Measurements from ENCODE around the gene GABRB3.
"Not testable (repeated sequence)": the region's sequence is repeated elsewhere in the genome, so short reads cannot be mapped to it uniquely, and the experiment has no call there.

Gene GABRB3

DNA sequence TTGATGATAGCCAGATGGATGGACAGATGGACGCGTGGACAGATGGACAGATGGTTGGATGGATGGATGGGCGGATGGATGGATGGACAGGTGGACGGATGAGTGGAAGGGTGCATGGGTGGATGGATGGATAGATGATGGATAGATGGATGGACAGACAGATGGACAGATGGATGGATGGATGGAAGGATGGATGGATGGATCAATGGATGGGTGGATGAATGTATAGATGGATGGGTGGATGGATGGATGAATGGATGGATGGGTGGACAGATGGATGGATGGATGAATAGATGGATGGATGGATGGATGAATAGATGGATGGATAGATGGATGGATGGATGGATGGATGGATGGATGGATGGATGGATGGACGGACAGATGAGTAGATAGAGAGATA is 40.9 kb downstream of the GABRB3 start:
- no peak for DNase-seq

DNA sequence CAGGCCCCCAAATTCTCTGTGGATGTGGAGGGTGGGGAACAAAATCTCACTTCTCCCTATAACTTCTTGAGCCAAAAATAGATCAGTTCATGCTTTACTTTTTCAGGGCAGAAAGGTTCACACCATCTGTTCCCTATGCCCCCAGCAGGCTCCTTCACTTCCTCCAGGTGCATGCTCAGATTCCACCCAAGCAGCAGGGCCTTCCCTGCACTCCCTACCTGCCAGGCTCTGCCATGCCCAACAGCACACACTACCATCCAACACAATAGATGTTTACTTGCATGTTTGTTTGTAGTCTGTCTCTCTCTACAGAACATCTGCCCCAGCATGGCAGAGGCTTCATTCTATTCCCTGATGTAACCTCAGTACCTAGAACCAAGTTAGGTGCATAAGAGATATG is 43.3 kb downstream of the GABRB3 start:
- DNase-seq: no peak

DNA sequence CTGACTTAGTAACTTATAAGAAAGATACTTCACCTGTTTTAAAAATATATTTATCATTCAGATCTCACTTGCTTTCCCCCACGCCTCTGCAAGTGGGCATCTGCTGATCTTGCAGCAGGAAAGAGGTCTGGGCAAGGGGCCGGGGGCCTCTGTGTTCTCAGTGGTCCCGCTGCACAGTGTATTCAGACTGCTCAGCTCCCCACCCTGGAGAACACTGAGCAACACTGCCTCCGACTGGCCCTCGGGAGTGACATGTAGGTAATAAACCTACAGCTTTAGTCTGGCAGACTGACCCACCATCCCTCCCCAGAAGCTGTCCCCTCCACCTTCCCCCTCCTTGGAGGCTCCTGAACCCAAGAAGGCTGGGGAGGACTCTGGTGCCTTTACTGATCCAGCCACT is 43.8 kb downstream of the GABRB3 start:
- no peak for DNase-seq

DNA sequence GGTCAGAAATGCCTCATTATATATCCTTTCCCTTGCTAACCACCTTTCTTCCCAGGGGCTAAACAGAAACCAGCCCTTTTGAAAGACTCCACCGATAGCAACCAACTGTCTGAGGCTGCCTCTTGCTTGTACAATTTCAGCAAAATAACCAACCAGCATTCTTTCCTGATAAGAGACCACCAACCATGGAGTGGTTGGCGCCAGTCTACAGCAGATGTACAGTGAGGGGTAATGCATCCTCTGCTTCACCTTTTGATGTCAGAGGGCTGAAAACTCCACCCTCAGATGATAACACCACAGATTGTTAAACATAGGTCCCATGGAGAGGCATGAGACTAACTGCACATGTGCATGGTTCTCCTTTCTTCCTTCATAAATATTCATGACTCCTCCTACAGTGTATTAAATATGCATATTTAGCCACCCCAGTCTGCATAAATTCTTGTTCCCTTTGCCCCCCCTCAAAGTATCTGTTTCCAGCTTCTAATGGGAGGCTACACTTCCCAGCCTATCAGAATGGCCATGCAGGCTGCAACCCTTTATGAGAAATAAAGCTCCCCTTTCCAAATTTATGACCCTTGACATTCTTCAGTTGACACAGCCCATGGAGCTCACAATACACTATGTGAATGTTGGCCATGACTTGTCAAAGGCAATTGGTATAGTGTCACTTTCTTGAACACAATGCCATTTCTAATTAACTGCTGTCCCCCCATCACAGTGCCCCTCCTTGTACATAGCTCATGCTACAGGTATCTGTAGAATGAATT is 48.3 kb downstream of the GABRB3 start:
- DNase-seq: no peak

DNA sequence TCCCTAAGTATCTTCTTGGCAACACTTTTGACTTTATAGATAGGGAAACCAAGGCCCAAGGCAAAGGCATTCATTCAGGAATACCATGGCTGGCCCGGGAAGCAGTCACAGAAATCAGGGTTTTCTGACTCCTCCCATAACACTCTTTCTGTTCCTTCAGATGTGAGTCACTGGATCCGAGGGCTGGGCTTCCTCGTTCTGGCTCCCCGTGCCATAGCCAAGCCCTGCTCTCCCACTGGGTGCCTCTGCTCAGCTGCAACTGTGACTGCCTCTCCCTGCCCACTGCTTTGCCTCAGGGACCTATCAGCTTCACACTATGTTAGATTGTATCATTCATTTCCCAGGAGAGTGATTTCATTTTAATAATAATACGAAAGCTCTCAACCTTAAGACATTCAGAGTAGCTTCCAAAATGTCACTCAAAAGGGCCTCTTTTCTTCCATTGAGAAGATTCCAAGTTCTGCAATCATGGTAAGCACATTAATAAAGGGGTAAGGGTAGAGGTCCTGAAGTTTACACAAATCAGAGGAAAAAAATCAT is 50.2 kb downstream of the GABRB3 start:
- no peak for DNase-seq

DNA sequence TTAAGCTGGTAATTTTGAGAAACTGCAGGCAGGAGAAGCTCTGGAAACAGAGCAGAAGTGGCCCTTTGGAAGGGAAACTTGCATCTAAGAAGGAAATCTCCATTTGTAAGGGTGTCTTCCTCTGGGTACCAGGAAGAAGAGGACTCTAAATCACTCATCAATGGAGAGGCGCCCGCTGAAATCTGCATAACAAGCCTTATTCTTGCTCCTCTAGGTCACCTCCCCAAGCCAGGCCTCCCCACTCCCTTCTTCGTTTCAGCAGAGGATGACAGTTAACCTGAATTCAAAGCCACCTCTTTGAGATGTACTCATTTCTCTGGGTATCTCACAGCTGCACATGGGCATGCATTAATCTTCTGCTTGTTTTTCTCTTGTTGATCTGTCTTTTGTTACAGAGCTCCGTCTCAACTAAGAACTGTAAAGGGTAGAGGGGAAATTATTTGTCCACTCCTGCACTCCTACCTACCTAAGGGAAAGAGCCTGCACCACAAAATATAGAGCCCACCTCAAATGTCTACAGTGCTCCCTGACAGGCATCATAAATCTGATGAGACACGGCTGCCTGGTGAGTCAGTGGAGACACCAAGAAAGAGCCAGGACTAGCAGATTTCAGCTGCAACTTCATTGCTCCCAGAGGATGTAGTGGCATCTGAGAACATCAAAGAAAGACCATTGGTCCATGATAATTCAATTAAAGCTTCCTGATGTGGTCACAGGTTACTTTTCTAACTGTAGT is 51.5 kb downstream of the GABRB3 start:
- no peak for DNase-seq

DNA sequence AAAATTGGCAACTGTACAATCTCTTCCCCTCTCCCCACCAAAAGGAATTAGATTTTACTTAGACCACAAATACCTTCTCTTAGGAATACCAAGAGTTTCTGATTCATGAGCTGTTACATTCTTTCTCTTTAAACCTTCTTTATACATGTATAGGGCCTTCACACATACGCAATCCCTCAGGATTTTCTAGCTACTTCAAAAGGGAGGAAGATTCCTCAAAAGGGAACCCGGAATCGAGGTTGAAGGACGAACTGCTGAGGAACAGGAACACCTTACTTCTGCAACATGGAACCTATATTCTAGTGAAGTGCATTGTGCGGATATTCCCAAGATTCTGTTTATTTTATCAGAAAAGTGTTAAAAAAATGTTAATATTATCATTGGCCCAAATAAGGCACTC is 52.3 kb downstream of the GABRB3 start:
- DNase-seq: no peak

DNA sequence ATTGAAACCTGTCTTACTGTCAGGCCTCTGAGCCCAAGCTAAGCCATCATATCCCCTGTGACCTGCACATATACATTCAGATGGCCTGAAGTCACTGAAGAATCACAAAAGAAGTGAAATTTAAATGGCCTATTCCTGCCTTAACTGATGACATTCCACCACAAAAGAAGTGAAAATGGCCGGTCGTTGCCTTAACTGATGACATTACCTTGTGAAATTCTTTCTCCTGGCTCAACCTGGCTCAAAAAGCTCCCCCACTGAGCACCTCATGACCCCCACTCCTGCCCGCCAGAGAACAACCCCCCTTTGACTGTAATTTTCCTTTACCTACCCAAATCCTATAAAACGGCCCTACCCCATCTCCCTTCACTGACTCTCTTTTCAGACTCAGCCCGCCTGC is 53.0 kb downstream of the GABRB3 start:
- DNase-seq: not testable (repeated sequence)

DNA sequence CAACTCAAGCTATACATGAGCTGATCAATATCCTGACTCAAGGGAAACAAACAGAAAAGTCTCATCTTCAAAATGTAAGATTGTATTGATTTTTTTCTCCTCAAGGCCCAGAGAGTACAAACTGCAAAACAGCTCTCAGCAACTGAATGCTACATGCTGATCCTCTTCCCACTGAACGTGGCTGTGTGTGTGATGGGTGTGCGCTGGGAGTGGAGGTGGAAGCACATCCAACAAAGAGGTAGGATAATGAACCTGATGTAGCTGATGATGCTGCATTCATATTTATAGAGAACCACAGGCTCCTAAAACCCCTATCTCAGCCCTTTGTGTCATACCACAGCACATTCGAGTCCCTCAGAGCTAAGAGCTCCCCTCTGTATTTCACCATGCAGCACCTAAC is 56.8 kb downstream of the GABRB3 start:
- no peak for DNase-seq

DNA sequence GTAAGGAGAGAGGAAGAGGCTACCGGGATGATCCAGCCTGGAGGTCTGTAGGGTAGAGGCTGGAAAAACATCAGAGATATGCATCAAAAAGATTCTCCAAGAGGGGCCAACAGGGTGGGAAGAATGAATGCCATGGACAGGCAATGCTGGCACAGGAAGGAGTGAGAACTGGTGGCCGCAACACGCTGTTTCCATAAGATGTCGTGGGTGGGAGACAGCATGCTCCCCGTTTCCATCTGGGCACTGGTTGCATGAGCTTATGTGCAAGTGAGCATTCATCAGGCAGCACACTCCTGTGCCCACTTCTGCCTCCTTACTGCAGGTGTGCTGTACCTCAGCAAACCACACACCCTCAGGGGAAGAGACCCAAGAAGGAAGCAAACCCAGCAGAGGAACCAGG is 59.4 kb downstream of the GABRB3 start:
- DNase-seq: no peak

DNA sequence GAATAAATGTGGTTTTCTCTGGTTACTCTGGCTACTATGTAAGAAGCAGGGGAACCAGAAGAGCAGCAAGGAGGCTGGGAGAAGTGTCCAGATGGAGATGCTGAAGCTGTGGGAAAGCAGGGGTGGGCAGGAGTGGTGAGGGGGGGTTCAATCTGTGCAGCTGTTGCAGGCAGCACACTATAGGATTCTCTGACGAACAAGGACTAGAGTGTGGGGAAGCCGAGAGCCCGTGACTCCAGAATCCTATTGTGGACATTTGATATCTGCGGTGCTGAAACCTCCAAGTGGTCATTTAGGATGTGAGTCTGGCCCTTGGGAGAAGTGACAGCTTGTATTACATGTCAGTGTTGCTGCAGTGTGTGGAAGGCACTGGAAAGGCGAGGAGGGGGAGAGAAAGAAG is 60.5 kb downstream of the GABRB3 start:
- DNase-seq: no peak

DNA sequence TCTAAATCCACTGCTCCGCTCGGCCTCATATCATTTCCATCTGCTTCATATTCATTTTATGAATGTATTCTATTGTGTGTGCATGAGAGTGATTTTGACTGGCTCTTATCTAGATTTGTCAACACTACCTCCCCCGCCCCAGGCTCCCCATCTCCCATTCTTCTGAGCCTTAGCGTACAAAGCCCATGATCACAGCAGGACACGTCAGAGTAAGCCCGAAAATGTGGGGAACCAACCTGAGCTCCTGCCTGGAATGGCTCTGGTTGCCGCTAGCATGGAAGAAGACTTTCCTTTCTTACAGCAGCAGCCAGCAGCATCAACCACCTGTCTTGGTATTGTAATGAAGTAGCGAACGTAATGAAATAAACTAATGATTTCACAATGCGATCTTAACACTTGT is 61.4 kb downstream of the GABRB3 start:
- no peak for DNase-seq

DNA sequence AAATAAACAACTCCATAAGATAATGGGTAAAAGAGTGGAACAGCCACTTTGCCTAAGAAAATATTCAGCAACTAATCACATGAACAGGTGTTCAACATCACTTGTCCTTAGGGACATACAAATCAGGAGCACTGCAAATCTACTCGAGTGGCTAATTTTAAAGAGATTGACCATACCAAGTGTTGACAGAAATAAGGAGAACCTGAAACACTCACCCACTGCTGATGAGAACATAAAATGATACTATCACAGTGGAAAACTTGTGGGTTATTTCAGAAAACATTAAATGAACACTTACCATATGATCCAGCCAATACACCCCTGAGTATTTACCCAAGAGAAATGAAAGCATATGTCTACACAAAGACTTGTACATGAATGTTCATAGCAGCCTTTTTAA is 70.5 kb downstream of the GABRB3 start:
- DNase-seq: no peak

DNA sequence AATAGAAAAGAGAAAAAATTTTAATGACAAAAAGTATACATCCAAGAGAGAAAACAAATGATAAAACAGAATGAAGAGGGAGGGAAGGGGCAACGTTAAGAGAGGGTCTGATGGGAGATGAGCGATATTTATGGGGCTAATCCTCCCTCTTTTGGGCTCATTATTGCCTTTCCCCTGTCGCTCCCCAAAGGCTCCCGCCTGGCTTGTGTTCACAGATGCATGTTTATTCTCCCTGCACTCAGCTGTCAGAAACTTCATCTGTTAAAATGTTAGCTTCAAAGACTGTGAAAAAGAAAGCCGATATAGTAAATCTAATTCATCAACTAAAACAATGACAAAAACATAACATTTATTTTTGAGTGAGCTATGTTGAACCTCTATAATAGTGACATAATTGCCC is 74.3 kb downstream of the GABRB3 start:
- no peak for DNase-seq

DNA sequence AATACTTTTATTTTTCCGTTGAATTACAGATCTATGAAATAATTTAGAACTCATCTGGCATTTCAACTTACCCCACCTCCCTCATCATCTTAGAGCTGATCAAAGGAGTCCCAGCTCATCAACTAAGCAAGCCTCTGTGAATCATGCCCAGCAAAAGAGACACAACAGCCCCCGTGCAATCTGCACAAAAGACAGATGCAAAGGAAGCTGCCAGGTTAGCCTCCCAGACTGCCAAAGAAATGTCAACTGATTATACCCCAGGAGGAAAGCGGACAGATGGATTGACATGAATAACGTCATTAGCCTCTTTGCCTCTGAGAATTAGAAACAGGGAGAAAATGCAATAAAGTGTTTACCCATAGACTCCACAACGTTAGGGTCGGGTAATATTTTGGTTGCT is 75.0 kb downstream of the GABRB3 start:
- no peak for DNase-seq

DNA sequence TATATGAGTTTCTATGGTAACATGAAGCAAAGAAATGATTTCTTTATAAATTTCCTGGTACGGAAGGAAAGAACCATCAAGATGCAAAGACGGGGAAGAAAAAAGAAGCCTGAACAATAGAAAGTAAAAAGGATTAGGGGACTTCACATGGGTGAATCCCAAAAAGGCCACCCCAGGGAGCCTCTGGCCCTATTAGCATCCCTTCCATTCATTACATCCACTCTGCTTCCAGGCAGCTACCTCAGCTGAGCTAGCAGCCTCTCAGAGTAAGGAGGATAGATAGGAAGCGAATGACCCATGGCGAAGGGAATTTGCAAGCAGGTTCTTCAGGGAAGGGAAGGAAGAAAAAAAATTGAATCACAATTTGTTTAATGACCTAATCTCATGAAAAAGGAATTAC is 81.6 kb downstream of the GABRB3 start:
- no peak for DNase-seq

DNA sequence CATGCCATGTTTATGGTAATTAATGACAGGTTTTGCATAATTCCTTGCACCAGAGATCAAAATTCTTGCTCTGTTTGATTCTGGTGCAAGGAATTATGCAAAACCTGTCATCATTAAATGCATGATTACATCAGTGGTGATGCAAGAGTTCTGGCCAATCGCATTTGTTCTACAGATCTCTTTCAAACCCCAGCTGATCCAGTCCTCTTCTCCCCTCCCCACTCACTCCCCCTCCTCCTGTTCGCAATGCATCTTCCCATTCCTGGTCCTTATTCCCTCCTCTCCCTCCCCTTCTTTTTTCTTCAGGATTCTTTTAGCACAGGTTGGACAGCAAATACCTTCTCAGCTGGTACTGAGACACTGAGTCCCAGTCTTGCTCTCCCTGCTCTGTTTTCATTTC is 82.1 kb downstream of the GABRB3 start:
- DNase-seq: no peak

DNA sequence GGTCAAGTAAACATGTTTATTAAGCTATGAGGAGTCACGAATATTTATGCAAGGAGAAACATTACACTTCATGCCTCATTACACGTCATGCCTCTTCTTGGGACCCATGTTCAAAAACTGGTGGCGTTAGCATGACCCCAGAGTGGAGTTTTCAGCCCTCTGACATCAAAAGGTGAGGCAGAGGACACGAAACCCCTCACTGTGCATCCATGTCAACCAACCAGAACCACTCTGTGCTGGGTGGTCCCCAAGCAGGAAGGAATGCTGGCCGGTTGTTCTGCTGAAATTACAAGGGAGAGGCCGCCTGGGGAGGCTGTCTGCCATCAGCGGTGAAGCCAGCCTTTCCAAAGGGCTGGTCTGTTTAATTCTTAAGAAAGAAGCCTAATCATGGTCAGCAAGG is 83.4 kb downstream of the GABRB3 start:
- DNase-seq: no peak

DNA sequence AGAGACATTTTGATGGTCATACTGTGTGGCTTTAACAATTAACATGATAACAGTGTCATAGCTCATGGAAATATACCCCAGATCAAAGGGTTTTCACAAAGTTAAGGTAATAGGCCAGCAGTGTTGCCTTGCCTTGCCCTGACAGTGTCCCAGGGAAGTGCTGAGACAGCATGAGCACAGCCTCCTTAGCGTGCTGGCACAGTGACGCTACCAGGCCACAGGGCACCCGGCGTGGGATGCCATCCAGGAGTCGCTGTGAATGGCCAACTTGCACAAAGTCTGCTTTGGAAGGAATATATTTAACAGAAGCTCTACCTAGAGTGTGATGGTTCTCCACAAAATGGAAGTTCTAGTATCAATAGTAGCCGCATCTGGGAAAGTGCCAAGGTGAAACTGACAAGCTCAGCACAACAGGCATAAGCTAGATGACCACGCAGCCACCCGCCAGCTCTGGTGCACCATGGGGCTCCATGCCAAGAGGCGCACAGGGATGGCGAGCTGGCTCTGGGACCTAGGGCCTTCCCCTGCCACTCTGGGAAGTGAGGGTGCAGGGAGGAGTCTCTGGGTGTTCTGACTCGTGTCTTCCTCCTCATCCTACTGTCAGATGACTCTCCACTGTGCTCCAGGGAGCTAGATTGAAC is 86.2 kb downstream of the GABRB3 start:
- DNase-seq: no peak

DNA sequence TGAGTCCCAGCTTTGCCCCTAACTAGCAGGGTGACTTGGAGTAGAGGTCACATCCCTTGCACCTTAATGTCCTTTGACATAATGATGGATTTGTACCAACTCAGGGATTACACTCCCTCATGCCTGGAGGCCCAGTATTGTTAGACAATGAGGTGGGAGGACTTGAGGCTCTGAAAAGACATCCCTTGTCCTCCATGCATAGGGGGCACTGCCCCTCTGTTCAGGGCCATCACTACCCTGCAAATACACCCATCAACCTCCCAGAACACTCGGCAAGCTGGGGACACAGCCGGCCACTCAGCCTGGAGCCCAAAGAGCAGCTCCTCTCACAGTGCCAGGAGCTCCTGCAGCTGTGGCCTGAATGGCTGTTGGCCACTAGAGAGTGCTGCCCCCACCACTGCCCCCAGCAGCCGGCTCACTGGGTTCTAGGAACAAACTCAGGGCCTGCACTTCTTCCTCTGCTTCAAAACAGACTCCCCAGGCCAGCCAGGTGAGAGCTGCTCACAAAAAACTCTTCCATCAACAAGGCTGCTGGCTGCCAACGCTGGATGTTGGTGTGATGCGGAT is 90.2 kb downstream of the GABRB3 start:
- no peak for DNase-seq

DNA sequence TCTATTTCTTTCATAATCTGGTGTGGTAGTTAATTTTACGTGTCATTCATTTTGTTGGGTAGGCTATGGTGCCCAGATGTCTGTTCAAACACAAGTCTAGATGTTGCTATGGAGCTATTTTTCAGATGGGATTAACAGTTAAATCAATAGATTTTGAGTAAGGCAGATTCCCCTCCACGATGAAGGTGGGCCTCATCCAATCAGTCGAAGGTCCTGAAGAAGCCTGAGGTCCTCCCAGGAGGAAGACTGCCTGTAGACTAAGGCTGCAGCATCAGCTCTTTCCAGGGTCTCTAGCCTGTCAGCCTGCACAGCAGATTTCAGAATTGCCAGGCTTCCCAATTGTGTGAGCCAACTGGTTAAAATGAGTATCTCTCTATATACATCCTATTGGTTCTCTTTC is 92.9 kb downstream of the GABRB3 start:
- no peak for DNase-seq

DNA sequence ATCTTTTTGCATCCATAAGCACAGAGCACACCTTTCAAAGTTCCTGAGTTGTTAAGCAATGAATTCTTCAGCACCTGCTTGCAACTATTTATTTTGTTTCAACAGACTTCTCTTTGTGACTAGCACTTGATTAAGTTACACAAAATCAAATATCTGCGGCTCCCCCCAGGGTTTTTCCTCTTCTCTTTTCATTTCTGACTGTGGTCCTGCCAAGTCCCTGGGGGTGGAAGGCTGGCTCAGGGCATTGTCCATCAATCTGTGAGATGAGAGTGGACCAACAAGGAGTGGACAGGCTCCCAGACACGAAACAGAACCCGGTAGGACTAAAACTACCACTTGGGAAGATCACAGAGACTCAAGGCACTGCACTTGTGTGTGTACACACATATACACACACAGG is 96.8 kb downstream of the GABRB3 start:
- DNase-seq: no peak

DNA sequence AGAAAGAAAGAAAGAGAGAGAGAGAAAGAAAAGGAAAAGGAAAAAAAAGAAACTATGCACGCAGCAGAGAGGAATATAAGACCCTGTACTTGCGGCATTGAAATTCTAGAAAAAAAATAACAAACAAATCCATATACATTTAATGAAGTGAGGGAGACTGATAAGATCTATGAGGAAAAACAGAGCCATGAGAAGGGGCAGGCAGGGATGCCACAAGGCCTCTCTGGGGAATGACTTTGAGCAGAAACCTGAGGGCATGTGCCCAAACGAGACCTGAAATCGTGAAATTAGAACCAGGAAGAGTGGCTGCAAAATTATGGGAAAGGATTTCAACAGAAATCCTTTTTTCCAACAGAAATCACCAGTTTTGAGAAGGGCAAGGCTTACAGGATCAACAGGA is 98.4 kb downstream of the GABRB3 start:
- DNase-seq: no peak

DNA sequence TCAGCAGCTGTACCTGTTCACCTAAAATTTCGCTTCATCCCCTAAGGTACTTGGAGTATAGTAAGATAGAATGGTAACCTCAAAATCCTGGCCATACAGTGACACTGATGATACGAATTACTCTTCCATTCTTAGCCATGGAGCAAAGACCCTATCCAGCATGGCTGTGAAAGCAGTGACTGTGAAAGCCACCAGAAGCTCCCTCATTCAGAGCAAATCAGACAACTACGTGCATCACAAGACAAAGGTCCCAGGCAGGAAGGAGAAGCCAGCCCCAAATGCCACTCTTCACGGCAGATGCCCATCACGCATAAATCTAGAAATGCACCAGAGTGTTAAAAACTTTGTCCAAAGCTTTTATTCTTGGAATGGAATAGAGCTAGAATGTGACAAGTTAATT is 99.4 kb downstream of the GABRB3 start:
- no peak for DNase-seq
